ENCODE results near the gene GNAS.

Gene GNAS

GRCh38 chr20:58918621-58919020 is 66.1 kb downstream of the GNAS start:
- no peak overlapping the region for H3K4me3 ChIP-seq (ENCODE audit: low read depth in 1 of 2, low read length in 2 of 2)
- H3K27ac ChIP-seq (ENCODE audit: low read length), result no peak overlapping the region
- H3K9me3 ChIP-seq (ENCODE audit: control insufficient read depth in 1 of 2, low read length in 2 of 2), result no peaks in the 10 kb centered on the region
- no peaks in the 10 kb centered on the region for H3K36me3 ChIP-seq (ENCODE audit: control insufficient read depth in 1 of 2, insufficient read depth in 2 of 2, low read length in 2 of 2)
- H3K4me1 ChIP-seq (ENCODE audit: control insufficient read depth in 1 of 2, insufficient read depth in 2 of 2, low read length in 2 of 2), result no peaks in the 10 kb centered on the region
- no peaks in the 10 kb centered on the region for H3K27me3 ChIP-seq (ENCODE audit: low read depth, low read length)

GRCh38 chr20:58921564-58921963 is 69.0 kb downstream of the GNAS start:
- Histone ChIP-seq H3K4me1 (ENCODE audit: control insufficient read depth in 1 of 2, insufficient read depth in 2 of 2, low read length in 2 of 2) (no peaks in the 10 kb centered on the region), H3K4me3 (ENCODE audit: low read depth in 1 of 2, low read length in 2 of 2) (no peak overlapping the region), H3K36me3 (ENCODE audit: control insufficient read depth in 1 of 2, insufficient read depth in 2 of 2, low read length in 2 of 2) (no peaks in the 10 kb centered on the region), H3K27me3 (ENCODE audit: low read depth, low read length) (no peaks in the 10 kb centered on the region), H3K27ac (ENCODE audit: low read length) (no peak overlapping the region), H3K9me3 (ENCODE audit: control insufficient read depth in 1 of 2, low read length in 2 of 2) (no peaks in the 10 kb centered on the region)

GRCh38 chr20:58922036-58922435 is 69.5 kb downstream of the GNAS start:
- no peaks in the 10 kb centered on the region for H3K9me3 ChIP-seq (ENCODE audit: control insufficient read depth in 1 of 2, low read length in 2 of 2)
- no peak overlapping the region for H3K4me3 ChIP-seq (ENCODE audit: low read depth in 1 of 2, low read length in 2 of 2)
- no peaks in the 10 kb centered on the region for H3K4me1 ChIP-seq (ENCODE audit: control insufficient read depth in 1 of 2, insufficient read depth in 2 of 2, low read length in 2 of 2)
- no peak overlapping the region for H3K27ac ChIP-seq (ENCODE audit: low read length)
- H3K36me3 ChIP-seq (ENCODE audit: control insufficient read depth in 1 of 2, insufficient read depth in 2 of 2, low read length in 2 of 2), result no peaks in the 10 kb centered on the region
- H3K27me3 ChIP-seq (ENCODE audit: low read depth, low read length), result no peaks in the 10 kb centered on the region

GRCh38 chr20:58923117-58923712 is 70.7 kb downstream of the GNAS start:
- H3K9me3 ChIP-seq (ENCODE audit: control insufficient read depth in 1 of 2, low read length in 2 of 2), result no peaks in the 10 kb centered on the region
- H3K36me3 ChIP-seq (ENCODE audit: control insufficient read depth in 1 of 2, insufficient read depth in 2 of 2, low read length in 2 of 2), result no peaks in the 10 kb centered on the region
- H3K27me3 ChIP-seq (ENCODE audit: low read depth, low read length), result no peaks in the 10 kb centered on the region
- H3K4me3 ChIP-seq (ENCODE audit: low read depth in 1 of 2, low read length in 2 of 2), result no peak overlapping the region
- no peak overlapping the region for H3K27ac ChIP-seq (ENCODE audit: low read length)
- no peaks in the 10 kb centered on the region for H3K4me1 ChIP-seq (ENCODE audit: control insufficient read depth in 1 of 2, insufficient read depth in 2 of 2, low read length in 2 of 2)

GRCh38 chr20:58926802-58927489 is 74.4 kb downstream of the GNAS start:
- Histone ChIP-seq H3K36me3 (ENCODE audit: control insufficient read depth in 1 of 2, insufficient read depth in 2 of 2, low read length in 2 of 2) (no peaks in the 10 kb centered on the region), H3K27ac (ENCODE audit: low read length) (no peak overlapping the region), H3K27me3 (ENCODE audit: low read depth, low read length) (no peaks in the 10 kb centered on the region), H3K4me1 (ENCODE audit: control insufficient read depth in 1 of 2, insufficient read depth in 2 of 2, low read length in 2 of 2) (no peaks in the 10 kb centered on the region), H3K4me3 (ENCODE audit: low read depth in 1 of 2, low read length in 2 of 2) (no peak overlapping the region), H3K9me3 (ENCODE audit: control insufficient read depth in 1 of 2, low read length in 2 of 2) (no peaks in the 10 kb centered on the region)

GRCh38 chr20:58927490-58928061 is 75.1 kb downstream of the GNAS start:
- H3K4me1 ChIP-seq (ENCODE audit: control insufficient read depth in 1 of 2, insufficient read depth in 2 of 2, low read length in 2 of 2), result no peaks in the 10 kb centered on the region
- H3K4me3 ChIP-seq (ENCODE audit: low read depth in 1 of 2, low read length in 2 of 2), result no peak overlapping the region
- H3K27me3 ChIP-seq (ENCODE audit: low read depth, low read length), result no peaks in the 10 kb centered on the region
- no peak overlapping the region for H3K27ac ChIP-seq (ENCODE audit: low read length)
- no peaks in the 10 kb centered on the region for H3K9me3 ChIP-seq (ENCODE audit: control insufficient read depth in 1 of 2, low read length in 2 of 2)
- H3K36me3 ChIP-seq (ENCODE audit: control insufficient read depth in 1 of 2, insufficient read depth in 2 of 2, low read length in 2 of 2), result no peaks in the 10 kb centered on the region

- Histone ChIP-seq H3K27me3 (ENCODE audit: low read depth, low read length) (no peaks in the 10 kb centered on the region), H3K4me1 (ENCODE audit: control insufficient read depth in 1 of 2, insufficient read depth in 2 of 2, low read length in 2 of 2) (no peaks in the 10 kb centered on the region), H3K9me3 (ENCODE audit: control insufficient read depth in 1 of 2, low read length in 2 of 2) (no peaks in the 10 kb centered on the region), H3K4me3 (ENCODE audit: low read depth in 1 of 2, low read length in 2 of 2) (no peak overlapping the region), H3K36me3 (ENCODE audit: control insufficient read depth in 1 of 2, insufficient read depth in 2 of 2, low read length in 2 of 2) (no peaks in the 10 kb centered on the region), H3K27ac (ENCODE audit: low read length) (no peak overlapping the region)
These were observed 78.0 kb downstream of the GNAS start for GRCh38 chr20:58930496-58930895.

- H3K27ac ChIP-seq (ENCODE audit: low read length), result no peak overlapping the region
These were observed 79.7 kb downstream of the GNAS start for GRCh38 chr20:58932170-58932569.

GRCh38 chr20:58938078-58938477 is 85.6 kb downstream of the GNAS start:
- H3K9me3 ChIP-seq (ENCODE audit: control insufficient read depth in 1 of 2, low read length in 2 of 2), result no peaks in the 10 kb centered on the region

More at GRCh38 chr20:58932170-58932569, 79.7 kb downstream of the GNAS start:
- H3K4me1 ChIP-seq (ENCODE audit: control insufficient read depth in 1 of 2, insufficient read depth in 2 of 2, low read length in 2 of 2), result no peaks in the 10 kb centered on the region
- no peaks in the 10 kb centered on the region for H3K36me3 ChIP-seq (ENCODE audit: control insufficient read depth in 1 of 2, insufficient read depth in 2 of 2, low read length in 2 of 2)
- H3K9me3 ChIP-seq (ENCODE audit: control insufficient read depth in 1 of 2, low read length in 2 of 2), result no peaks in the 10 kb centered on the region
- no peaks in the 10 kb centered on the region for H3K27me3 ChIP-seq (ENCODE audit: low read depth, low read length)
- H3K4me3 ChIP-seq (ENCODE audit: low read depth in 1 of 2, low read length in 2 of 2), result no peak overlapping the region

GRCh38 chr20:58938541-58938940 is 86.0 kb downstream of the GNAS start:
- Histone ChIP-seq H3K4me1 (ENCODE audit: control insufficient read depth in 1 of 2, insufficient read depth in 2 of 2, low read length in 2 of 2) (no peaks in the 10 kb centered on the region), H3K4me3 (ENCODE audit: low read depth in 1 of 2, low read length in 2 of 2) (no peak overlapping the region), H3K27me3 (ENCODE audit: low read depth, low read length) (no peaks in the 10 kb centered on the region), H3K27ac (ENCODE audit: low read length) (no peak overlapping the region), H3K36me3 (ENCODE audit: control insufficient read depth in 1 of 2, insufficient read depth in 2 of 2, low read length in 2 of 2) (no peaks in the 10 kb centered on the region), H3K9me3 (ENCODE audit: control insufficient read depth in 1 of 2, low read length in 2 of 2) (no peaks in the 10 kb centered on the region)

More at GRCh38 chr20:58938078-58938477, 85.6 kb downstream of the GNAS start:
- Histone ChIP-seq H3K36me3 (ENCODE audit: control insufficient read depth in 1 of 2, insufficient read depth in 2 of 2, low read length in 2 of 2) (no peaks in the 10 kb centered on the region), H3K27ac (ENCODE audit: low read length) (no peak overlapping the region), H3K4me1 (ENCODE audit: control insufficient read depth in 1 of 2, insufficient read depth in 2 of 2, low read length in 2 of 2) (no peaks in the 10 kb centered on the region), H3K4me3 (ENCODE audit: low read depth in 1 of 2, low read length in 2 of 2) (no peak overlapping the region), H3K27me3 (ENCODE audit: low read depth, low read length) (no peaks in the 10 kb centered on the region)

- no peaks in the 10 kb centered on the region for H3K27me3 ChIP-seq (ENCODE audit: low read depth, low read length)
- no peaks in the 10 kb centered on the region for H3K9me3 ChIP-seq (ENCODE audit: control insufficient read depth in 1 of 2, low read length in 2 of 2)
- no peak overlapping the region for H3K4me3 ChIP-seq (ENCODE audit: low read depth in 1 of 2, low read length in 2 of 2)
- no peaks in the 10 kb centered on the region for H3K36me3 ChIP-seq (ENCODE audit: control insufficient read depth in 1 of 2, insufficient read depth in 2 of 2, low read length in 2 of 2)
- no peaks in the 10 kb centered on the region for H3K4me1 ChIP-seq (ENCODE audit: control insufficient read depth in 1 of 2, insufficient read depth in 2 of 2, low read length in 2 of 2)
- H3K27ac ChIP-seq (ENCODE audit: low read length), result no peak overlapping the region
These were observed 89.0 kb downstream of the GNAS start for GRCh38 chr20:58941471-58941870.

All from muscle layer of duodenum (tissue), 2 donors.